Activated T-helper 9 cell treated with anti-CD3 and anti-CD28 coated beads, Interleukin-2, amount 50 U/mL, for 16 hours (primary cell): ENCODE measurements around the gene COX15.
"Not testable (repeated sequence)": the region's sequence is repeated elsewhere in the genome, so short reads cannot be mapped to it uniquely, and the experiment has no call there.

Experiments used
- DNase-seq: peaks from one replicate; pipeline ENCODE4 v3.0.0-alpha.2; 2020; ENCODE audit warnings: low read depth

Gene COX15

DNA sequence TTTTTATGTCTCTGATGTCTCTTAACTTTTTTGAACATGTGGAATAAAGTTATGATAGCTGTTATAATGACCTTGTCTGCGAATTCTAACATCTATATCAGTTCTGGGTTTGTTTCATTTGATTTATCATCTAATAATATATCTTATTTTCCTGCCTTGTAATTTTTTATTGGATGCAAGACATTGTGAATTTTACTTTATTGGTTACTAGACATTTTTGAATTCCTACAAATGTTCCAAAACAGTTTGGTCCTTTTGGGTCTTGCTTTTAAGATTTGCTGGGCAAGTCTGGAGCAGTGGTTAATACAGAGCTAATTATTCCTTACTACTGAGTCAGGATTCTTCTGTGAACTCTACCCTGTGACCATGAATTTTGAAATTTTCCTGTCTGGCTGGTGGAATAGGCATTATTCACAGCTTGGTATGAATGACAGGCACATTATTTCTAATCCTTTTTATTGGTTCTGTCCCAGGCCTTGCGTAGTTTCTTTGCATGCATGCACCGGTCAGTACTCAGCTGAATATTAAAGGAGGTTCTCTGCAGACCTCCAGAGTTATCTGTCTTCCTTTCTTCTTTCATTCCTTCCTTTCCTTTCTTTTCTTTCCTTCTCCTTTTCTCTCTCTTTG lies 9.1 kb upstream of the COX15 start:
- no peak for DNase-seq

DNA sequence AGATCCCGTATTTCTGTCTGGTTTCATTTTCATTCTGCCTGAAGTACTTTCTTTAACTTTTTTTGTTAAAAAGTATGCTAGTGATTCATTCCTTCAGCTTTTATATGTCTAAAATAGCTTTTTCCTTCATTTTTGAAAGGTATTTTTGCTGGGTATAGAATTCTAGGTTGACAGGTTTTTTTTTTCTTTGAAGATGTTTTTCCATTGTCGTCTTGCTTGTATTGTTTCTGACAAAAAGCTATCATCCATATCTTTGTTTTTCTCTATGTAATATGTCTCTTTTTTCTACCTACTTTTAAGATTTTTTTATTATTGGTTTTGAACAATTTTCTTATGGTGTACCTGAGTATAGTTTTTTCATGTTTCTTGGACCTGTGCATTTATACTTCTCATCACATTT lies 8.3 kb upstream of the COX15 start:
- DNase-seq: no peak

DNA sequence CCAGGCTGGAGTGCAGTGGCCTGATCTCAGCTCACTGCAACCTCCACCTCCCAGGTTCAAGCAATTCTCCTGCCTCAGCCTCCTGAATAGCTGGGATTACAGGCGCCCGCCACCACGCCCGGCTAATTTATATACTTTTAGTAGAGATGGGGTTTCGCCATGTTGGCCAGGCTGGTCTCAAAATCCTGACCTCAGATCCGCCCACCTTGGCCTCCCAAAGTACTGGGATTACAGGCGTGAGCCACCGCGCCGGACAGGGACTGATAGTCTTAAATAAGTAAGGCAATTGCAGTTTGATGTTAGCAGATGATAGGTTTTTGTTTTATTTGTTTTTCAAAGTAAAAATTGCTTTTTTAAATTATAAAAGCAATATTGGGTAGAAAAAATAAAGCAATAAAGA lies 2.2 kb upstream of the COX15 start:
- DNase-seq: not testable (repeated sequence)

DNA sequence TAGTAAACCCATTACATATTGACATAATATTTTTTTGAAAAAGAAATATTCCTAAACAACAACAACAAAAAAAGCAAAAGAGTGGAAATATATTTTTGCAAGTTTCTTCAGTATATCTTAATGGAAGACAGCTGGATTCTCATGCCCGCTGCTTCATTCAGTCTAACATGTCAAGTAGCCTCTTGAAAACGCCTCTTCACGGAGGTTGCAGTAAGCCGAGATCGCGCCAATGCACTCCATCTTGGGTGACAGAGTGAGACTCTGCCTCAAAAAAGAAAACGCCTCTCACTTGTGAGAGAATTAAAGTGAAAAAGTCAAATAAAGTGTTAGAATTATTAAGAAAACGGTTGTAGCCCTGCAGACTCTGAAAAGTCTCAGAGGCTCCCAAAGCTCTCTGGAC lies 1.4 kb upstream of the COX15 start:
- DNase-seq: no peak

DNA sequence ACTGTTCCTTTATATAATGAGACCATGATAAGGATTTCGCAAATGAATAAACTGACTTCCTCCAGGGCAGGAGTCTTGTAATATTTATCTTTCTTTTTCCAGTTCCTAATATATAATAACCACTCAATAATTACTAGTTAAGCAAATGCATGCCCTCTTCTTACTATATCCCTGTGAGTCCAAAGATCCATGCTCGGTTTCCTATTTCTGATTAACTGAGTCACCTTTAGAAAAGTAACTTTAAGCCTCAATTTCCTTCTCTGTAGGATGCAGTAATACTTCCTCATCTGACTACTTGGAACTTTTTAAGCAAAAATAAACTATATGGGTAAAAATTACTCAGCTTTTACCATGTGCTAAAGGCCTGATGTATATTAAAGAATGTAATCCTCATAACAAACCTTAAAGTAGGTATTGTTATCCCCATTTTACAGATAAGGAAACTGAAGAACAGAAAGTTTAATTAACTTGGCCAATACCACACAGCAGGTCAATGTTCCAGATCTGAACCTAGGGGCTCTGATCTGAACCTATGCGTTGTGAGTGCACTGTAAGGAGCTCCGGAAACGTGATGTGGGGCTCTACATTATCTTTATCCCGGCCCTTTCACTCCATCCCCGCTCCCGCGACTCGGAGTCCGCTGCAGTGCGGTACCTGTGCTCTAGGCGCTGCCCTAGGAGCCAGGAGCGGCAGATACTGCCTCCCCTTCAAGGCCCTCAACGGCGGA lies 458 bp downstream of the COX15 start:
- no peak for DNase-seq

DNA sequence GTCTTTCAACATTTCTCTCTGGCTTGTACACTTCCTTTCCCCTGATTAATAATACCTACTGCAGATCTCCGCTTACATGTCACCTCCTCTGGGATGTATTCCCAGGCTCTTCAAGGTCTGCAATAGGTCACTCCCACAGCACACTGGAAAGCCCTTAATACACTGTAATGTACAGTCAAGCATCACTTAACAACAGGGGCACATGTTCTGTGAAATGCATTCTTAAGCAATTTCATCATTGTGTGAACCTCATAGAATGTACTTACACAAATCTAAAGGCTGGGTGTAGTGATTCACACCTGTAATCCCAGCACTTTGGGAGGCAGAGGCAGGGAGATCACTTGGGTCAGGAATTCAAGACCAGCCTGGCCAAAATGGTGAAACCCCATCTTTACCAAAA lies 1.9 kb downstream of the COX15 start:
- no peak for DNase-seq

DNA sequence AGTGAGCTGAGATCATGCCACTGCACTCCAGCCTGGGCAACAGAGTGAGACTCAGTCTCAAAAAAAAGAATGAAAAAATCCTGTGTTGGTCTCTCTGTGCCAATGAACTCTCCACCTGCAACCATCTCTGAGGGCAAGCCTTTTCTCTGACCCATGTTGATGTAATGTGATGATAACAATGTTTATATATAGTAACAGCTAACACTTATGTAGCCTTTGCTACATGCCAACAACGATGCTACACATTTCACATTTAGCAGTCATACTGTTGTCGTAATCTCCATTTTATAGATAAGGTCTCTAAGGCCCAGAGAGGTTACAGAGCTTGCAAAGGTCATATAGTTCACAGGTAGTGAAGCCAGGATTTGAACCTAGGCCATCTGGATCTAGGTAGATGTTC lies 11.5 kb downstream of the COX15 start:
- DNase-seq: no peak

DNA sequence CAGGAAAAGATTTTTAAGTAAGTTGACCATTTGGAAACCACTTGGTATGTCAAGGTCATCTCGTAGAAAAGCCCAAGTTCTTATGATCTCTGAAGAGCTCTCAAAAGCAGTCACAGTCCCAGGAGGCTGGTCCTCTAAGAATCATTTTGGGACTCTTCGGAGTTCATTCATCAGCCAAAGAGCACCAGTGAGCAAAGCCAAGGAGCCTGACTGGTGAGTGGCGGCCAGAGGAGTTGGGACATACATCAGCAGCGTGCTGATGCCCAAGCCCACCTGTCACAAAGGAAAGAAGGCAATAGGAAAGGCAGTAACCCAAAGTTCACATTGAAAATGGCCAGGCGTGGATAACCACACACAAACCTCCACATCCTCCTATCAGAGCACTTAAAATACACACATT lies 17.5 kb downstream of the COX15 start:
- no peak for DNase-seq

DNA sequence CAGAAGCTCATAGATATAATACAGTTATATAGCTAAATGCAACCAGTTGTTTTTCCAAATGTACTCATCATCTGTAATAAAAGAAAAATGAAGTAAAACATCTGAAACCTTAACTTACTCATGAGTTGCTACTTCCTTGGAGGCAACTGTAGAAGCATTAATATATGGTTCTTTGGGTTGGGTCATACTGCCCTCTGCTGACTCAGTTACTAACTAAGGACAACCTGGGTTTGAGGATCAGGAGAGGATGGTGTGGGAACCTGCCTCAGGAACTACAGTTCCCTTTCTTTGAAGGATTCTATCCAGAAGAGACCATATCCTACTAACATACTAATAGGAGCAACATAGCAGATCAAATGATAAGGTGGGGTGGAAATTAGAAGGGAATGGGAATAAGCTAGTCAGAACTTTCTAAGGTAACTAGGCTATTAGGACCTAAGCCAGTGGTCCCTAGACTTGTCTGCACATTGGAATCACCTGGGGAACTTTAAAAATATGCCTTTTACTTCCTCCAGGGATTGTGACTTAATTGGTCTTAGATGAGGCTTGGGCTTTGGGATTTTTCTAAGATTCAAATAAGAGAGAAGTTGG lies 20.7 kb downstream of the COX15 start:
- DNase-seq: no peak

DNA sequence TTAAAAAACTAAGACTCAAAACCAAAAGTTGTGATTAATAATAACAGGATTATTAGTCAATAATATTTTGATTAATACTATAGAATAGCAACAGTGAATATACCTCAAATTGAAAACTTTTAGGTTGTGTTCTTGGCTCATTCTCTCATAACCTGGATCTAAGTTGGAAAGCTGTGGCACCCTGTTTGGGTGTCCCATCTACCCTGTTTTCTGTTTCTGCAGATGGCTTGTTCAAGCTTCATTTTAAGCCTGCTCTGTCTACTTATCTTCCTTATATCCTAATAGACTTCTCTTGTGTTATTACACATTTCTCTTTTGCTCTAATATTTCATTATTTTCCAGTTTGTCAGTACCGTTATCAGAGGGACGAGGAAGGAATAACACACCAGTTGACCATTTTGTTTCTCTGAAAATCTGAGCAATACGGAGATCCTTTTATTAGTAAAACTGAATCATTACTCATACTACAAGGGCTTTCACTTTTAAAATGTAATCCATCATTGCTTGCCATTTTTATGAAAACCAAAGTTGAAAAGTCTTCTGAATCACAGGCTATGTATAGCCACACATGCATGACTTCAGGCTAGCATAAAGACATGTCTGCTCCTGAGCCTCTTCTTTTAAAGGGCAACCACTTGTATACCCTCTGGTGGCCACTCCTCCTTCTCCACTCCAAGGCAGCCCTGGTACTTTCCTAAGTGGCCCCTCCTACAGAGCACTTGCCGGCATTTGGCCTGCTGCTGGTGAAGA lies 22.3 kb downstream of the COX15 start:
- DNase-seq: no peak

DNA sequence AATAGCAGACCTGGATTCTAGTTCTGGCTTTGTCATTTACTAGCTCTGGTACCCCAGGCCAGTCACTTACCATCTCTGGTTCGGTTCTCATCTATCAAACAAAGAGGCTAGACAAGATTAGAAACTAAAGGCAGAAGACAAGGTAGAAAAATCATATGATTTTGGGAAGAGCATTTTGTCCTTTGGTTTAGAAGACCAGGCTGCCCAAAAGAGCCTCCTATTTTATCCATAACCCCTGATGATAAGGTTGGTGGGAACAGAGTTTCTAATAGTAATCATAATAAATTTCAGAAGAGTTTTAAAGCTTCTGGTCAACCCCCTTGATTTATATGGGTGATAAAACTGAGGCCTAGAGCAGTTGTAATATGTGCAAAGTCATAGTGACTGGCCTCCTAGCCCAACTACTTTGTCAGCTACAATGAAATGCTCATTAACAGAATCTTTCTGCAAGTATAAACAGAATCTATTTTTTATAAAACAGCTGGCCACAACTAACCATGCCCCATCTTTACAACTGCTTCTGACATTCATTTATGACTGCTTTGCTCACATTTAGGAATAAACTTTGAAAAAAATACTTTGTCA lies 23.4 kb downstream of the COX15 start:
- DNase-seq: no peak

DNA sequence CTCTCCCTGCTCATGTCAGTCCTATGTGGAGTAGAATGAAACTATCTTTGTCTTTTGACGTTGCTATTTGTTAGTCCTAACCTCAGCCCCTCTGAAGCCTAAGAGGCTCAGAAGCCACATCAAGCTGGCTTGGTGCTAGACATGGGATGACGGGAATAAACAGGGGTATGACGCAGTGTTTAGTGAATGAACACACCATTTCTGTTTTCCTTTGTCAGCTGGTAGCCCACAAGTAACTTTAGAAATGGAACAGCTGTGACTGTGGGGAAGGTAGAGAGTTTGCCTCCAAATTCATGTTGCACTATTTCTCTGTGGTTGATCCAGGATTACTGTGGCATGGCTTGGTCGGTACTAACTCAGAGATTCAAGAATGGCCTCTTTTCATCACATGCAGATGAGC lies 31.3 kb downstream of the COX15 start:
- DNase-seq: no peak

DNA sequence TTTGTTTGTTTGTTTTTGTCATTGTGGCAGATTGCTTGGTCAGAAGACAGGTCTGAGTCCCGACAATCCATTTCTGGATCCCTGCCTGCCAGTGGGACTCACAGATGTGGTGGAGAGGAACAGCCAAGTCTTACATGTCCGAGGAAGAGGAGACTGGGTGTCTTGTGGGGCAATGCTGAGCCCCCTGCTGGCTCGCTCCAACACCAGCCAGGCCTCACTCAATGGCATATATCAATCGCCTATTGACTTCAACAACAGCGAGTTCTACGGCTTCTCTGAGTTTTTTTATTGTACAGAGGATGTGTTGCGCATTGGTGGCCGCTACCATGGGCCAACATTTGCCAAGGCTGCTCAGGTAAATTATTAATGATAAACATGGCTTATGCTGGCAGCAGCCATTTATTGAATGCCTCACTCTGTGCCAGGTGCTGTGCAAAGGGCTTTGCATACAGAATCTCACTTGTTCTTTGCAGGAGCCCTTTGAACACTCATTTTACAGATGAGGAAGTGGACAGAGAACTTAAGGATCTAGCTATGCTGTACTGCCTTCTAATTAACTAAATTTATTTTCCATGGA lies 33.3 kb downstream of the COX15 start:
- no peak for DNase-seq

DNA sequence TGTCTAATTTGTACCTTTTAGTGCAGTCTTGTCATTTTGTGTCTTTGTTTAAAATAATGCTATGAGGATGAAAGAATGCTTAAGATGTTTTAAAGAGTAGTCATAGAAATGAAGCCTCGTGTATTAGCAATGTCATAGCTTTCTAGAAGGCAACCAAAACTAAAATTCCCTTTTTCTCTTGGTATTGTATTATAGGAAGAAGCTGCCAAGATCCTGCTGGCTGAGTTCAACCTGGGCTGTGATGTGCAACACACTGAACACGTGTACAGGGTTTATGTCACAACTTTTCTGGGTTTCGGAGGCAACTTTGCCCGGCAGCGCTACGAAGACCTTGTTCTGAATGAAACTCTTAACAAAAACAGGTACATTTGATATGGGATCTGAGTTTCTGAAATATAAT lies 36.2 kb downstream of the COX15 start:
- no peak for DNase-seq

DNA sequence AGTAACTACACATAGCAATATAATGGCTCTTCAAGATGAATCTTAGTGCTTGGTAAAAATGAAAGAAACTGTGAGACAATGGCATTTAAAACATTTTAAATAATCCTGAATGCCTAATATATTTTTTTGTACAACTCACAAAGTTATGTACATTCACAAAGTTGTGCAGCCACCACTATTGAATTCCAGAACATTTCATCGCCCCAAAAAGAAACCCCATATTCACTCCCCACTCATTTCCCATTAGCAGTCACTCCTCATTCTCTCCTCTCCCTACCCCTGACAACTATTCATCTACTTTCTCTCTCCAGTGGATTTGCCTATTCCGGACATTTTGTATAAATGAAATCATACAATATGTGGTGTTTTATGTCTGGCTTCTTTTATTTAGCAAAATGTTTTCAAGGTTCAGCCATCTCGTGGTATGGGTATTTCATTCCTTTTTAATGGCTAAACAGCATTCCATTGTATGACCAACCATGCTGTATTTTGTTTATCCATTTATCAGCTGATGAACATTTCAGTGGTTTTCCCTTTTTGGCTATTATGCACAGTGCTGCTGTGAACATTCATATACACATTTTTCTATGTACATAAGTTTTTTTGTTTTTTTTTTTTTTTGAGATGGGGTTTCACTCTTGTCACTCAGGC lies 37.9 kb downstream of the COX15 start:
- no peak for DNase-seq

DNA sequence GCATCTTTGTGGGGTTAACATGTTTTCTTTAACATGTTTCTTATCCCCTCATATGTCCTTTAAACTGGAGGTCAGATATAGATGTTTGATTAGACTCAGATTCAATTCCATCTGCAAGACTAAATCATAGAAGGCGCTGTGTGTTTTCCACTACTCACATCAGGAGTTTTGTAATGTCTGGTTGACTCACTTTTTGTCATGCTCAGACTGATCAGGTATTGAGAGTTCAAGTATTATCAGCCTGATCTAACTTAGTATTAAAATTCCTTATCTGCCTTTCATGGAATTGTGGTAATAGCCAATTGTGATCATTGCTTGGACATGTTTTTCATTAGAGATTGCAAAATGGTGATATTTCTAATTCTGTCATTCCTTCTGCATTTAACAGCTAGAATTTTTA lies 42.5 kb downstream of the COX15 start:
- no peak for DNase-seq

DNA sequence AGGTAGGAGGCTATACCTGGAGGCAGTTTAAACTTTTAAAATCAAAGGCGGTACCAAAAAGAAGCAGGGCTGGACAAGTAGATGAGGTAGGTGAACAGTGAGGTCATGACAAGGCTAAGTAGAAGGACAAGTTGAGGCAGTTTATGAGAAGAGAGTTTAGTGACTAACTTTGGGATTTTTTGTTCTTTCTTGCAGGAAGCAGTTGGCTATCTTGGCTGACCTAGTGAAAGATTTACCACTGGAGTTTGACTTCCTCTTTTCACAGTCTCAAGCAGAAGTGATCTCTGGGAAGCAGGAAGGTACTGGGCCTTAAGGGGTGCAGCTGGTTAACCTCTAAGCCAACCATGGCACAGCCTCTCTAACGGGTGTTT lies 46.3 kb downstream of the COX15 start:
- DNase-seq: no peak

DNA sequence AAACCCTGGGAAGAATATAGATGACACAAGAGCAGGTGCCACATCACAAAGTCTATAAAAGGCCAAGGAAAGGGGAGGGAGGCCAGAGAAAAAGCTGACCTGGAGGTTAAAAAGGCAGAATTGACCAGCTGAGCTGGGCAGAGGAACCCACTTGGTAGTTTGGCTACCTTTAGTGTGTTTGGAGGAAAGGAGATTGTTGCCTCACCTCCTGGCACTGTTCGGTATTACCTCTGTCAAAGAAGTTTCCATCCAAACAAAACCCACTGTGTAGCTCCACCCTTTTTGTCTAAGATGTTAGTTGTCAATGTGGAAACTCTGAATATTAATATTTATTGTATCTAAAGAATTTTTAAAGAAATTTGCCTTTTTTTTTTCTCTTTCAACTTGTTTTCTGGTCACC lies 49.2 kb downstream of the COX15 start:
- no peak for DNase-seq
